Activated T-cell treated with anti-CD3 and anti-CD28 coated beads, Interleukin-2, amount 50 U/mL, for 48 hours (primary cell): Measurements from ENCODE around the gene PNLIP.

Source experiments
- DNase-seq, 2 experiments: peaks; one replicate each; pipeline ENCODE4 v3.0.0-alpha.2; 2020

PNLIP gene

GRCh38 chr10:116587878-116588591, 42.3 kb downstream of the PNLIP start:
- DNase-seq, result no peak

GRCh38 chr10:116588995-116589394, 43.3 kb downstream of the PNLIP start:
- no peak for DNase-seq

DNA sequence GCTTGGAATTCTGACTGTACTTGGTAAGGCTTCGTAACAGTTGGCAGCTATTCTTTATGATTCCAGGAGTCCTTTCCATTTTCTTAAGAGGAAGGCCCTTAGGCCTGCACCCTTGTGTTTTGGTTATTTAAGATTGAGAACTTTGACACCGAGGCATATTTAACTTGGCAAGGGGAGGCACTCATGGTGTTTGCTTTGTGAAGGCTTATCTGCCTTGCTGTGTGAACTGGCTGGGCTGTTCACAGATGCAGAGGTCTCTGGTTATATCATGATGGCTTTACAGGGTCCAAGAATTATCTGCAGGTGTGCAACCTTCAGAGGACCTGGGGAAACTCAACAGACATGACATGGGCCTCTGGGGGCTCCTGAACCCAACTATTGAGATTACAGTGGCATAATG, 44.2 kb downstream of the PNLIP start:
- DNase-seq, result no peak

DNA sequence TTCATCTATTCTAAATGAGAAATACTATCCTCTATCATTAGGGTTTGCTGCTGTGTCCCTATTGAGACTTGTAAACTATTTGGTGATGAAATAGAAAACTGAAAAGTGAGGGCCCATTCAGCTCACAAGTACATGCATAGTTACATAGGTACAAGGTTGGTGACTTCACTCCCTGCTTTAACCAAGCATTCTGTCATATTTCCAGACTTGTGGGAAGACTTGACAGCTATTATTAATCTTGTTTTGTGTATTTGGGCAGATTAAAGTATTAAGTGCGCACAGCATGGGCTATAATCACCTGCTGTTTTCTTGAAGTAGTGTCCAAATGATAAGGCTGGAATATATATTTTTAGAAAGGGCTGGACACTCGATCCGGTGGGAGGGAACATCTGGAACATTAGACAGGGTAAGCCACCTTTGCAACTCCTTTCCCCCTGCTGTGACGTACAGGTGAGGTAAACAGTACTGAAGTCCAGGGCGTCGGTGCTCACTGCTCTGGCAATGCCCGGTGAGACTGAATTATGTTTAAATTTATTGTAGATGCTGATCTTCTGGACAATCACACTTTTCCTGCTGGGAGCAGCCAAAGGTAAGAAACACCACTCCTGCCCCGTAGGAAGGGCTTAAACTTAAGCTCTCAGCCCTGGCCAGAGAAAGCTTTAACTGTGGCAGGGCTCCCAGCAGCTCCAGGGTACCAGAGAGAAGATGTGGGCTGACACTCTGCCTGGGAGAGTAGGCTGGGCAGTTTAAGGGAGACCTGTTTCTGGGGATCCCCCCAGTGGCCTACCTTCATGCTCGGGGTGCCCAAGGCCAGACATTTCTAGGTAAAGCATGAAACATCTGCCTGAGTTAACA, 45.1 kb downstream of the PNLIP start, which contains the start of gene PNLIPRP1:
TSS of gene PNLIPRP1 (plus strand) at position 370 of the 855 bp plus-strand sequence. CDS start at position 541, 171 bp downstream.
- no peak for DNase-seq

GRCh38 chr10:116593139-116593740, 47.5 kb downstream of the PNLIP start:
- DNase-seq, result no peak

DNA sequence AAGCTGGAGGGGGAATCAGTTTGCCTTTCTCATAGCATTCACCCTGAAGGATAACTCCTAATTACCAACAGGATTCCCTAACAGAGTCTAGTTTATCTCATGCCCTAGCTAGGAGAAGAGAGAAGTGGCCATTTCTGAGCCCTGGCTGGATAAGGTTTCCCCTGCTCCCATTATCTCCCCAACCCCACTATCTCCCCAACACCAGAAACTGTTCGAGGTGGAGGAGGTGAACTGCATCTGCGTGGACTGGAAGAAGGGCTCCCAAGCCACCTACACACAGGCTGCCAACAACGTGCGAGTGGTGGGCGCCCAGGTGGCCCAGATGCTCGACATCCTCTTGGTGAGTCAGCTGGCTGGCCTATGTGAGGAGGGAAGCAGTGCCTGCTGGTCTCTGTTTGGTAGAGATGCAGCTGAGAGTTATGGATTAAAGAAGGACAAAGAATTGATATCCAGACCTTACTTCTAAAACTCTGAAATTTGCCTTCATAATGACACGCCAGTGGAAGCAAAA, 48.8 kb downstream of the PNLIP start:
- DNase-seq, result no peak

DNA sequence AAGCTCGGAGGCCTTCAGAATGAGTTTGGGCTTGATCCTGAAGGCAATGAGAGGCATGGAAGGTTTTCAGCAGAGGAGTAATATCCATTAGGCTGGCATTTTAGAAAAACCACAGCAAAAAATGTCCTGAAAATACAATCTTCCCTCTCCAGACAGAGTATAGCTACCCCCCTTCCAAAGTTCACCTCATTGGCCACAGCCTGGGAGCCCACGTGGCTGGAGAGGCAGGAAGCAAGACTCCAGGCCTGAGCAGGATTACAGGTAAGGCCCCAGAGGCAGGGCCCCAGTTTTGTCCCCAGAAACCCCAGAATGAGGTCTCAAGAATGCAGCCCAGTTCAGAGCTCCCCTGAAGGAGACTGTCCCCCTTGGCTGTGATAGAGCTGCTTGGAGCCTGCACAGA, 50.3 kb downstream of the PNLIP start:
- no peak for DNase-seq

DNA sequence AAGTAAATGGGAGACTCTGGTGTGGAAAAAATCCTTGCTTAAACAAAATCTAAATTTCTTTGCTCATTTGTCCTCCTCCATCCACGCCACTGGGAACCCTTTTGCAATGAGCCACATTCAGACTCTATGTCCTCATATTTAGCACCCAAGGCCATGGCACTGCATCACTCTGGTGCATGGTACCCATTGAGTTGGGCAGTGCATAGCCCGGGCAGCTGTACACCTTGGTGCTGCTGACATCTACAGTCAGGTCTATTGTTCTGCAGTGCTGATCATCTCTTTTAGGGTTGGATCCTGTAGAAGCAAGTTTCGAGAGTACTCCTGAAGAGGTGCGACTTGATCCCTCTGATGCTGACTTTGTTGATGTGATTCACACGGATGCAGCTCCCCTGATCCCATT, 51.8 kb downstream of the PNLIP start:
- no peak for DNase-seq

GRCh38 chr10:116598329-116598728, 52.6 kb downstream of the PNLIP start:
- no peak for DNase-seq

- no peak for DNase-seq
Observed at GRCh38 chr10:116599991-116600390, 54.3 kb downstream of the PNLIP start.

DNA sequence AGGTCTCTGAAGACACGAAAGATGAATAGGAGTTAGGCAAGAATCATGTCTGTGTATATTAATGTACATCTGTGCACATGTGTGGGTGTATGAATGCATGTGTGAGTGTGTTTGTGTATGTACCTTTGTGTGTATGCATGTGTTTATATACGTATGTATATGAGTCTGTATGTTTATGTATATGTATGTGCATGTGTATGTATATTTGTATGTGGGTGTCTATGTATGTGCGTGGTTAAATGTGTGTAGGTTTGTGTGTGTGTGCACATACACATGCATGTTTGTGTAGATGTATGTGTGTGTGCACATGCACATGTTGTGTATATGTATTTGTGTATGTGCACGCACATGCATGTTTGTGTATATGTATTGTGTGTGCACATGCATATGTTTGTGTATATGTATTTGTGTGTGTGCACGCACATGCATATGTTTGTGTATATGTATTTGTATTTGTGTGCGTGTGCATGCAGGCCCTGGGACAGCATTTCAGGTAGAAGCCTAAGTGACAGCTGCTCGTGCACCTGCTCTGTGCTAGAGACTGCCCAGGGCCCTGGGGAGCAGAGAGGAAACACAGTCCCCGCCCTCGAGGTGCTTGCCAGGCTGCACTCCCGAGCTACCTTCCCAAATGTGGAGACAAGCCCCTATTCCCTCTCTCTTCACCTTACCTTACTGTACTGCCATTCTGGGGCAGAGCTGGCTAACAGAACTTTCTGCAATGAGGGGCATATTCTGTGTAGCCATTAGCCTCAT, 57.1 kb downstream of the PNLIP start:
- DNase-seq, result no peak

GRCh38 chr10:116606061-116606483, 60.3 kb downstream of the PNLIP start:
- no peak for DNase-seq

GRCh38 chr10:116607336-116607735, 61.6 kb downstream of the PNLIP start:
- no peak for DNase-seq

- DNase-seq, result no peak
Observed at GRCh38 chr10:116608686-116609594, 63.2 kb downstream of the PNLIP start.

GRCh38 chr10:116610443-116611152, 64.9 kb downstream of the PNLIP start:
- DNase-seq, result no peak

- no peak for DNase-seq
Observed at GRCh38 chr10:116611153-116611545, 65.4 kb downstream of the PNLIP start.

GRCh38 chr10:116612107-116612769, 66.5 kb downstream of the PNLIP start:
- DNase-seq, result no peak

DNA sequence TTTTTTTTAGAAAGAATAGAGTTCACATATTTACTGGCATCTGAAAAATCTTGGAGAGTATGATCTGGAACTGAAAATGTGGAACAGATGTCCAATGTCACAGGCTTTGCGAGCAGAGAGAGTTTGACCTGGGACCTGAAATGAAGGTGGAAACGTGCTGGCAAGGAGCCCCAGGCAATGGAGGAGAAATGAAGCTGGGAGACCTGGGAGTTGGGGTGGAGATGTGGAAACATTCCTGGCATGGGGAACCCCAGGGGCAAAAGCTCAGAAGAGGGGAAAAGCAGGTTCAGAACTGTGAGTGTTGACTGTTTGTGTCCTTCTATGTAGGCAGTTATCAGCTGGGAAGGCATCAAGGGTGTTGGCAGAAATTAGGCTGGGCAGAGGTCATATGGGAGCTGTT, 67.7 kb downstream of the PNLIP start:
- DNase-seq, result no peak

DNA sequence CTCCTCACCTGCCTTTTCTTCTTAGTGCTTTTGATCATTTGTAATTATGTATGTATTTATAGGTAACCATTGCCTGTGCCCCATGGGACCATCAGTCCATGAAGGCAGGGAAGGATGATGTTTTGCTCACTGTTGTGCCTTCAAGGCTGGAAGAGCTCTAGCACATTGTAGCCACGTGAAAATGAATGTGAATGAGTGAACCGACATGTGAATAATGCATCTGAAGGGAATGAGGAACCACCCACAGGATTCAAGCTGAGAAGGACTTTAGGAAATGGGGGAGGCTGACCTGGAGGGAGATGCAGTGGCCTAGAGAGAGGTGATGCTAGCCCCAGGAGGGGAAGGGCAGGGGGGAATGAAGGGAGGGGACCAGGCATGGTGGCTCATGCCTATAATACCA, 69.1 kb downstream of the PNLIP start:
- DNase-seq, result no peak

- DNase-seq, result no peak
Observed at GRCh38 chr10:116615199-116615776, 69.6 kb downstream of the PNLIP start.
